Endothelial cell of umbilical vein (primary cell): ENCODE measurements around the gene ABLIM1. TPM values are rescaled to one million over a fixed set of nuclear protein-coding genes. Genes with fewer than 3 reads are reported as not detected.

Source experiments
- BruUV-seq: library from RNA; stranded (reverse); fragments of 400-500 nt; replicated peaks from 2 replicates; lab custom pipeline; 2021; lab: Mats Ljungman, UMichigan
- CTCF ChIA-PET: fragments of 300-600, 350-600 bp; sonication (Branson Sonifier 250); formaldehyde crosslinking; loops from one replicate; lab custom pipeline; 2021; ENCODE audit warnings: antibody characterized with exemption, inconsistent platforms; lab: Charles Lee
- POLR2A ChIA-PET: fragments of 300-600, 350-600 bp; sonication (Branson Sonifier 250); formaldehyde crosslinking; loops from one replicate; lab custom pipeline; 2021; ENCODE audit warnings: antibody characterized with exemption, inconsistent platforms; lab: Charles Lee
- DNase-seq: peaks from one replicate; pipeline ENCODE4 v3.0.0-alpha.2; 2011; ENCODE audit warnings: low read depth, low spot score
- FAIRE-seq: peaks from 2 replicates; lab custom pipeline; 2011; peaks lifted over from hg19 to GRCh38; lab: Jason Lieb, UNC
- H2AFZ ChIP-seq: 2 replicates; pipeline ENCODE4 v1.6.0; 2012; ENCODE audit warnings: low read depth, low read length, control low read depth, inconsistent platforms
- H3K27ac ChIP-seq: 2 replicates; pipeline ENCODE4 v1.5.1; 2011; ENCODE audit warnings: low read depth, mild to moderate bottlenecking, control low read depth, low read length, moderate library complexity; ENCODE audit not compliant: insufficient read depth
- H3K27me3 ChIP-seq, 2 experiments: 2 replicates each; pipeline versions ENCODE4 v1.6.0 to v1.6.1; 2011; ENCODE audit warnings: low read length in 2 of 2, mixed read lengths in 1 of 2; ENCODE audit not compliant: control insufficient read depth in 2 of 2, insufficient read depth in 2 of 2
- H3K36me3 ChIP-seq, 2 experiments: 2 replicates in 1 of 2; 3 replicates in 1 of 2; pipeline ENCODE4 v1.5.1; 2011; ENCODE audit warnings: low read length in 2 of 2, mild to moderate bottlenecking in 1 of 2, moderate library complexity in 1 of 2; ENCODE audit not compliant: control insufficient read depth in 2 of 2, insufficient read depth in 2 of 2; ENCODE audit errors: extremely low read depth in 1 of 2
- H3K4me1 ChIP-seq: 3 replicates; pipeline ENCODE4 v1.5.1; 2011; ENCODE audit warnings: mild to moderate bottlenecking, low read length; ENCODE audit not compliant: control insufficient read depth, insufficient read depth; ENCODE audit errors: extremely low read depth
- H3K4me2 ChIP-seq: 2 replicates; pipeline ENCODE4 v1.6.1; 2011; ENCODE audit warnings: low read length, control low read depth, mixed read lengths; ENCODE audit not compliant: insufficient read depth
- H3K4me3 ChIP-seq, 3 experiments: fragments of 200-600 bp in 1 of 3; sonication (generic), shearing (Covaris generic) in 1 of 3; replicated peaks in 1 of 3; 2 replicates each; pipeline ENCODE4 v1.5.1; 2011 to 2016; ENCODE audit warnings: control low read depth in 3 of 3, low read length in 3 of 3, mild to moderate bottlenecking in 2 of 3, inconsistent platforms in 1 of 3, low read depth in 1 of 3, moderate library complexity in 1 of 3; ENCODE audit not compliant: insufficient read depth in 1 of 3
- H3K79me2 ChIP-seq: 2 replicates; pipeline ENCODE4 v1.6.0; 2012; ENCODE audit warnings: low read length, inconsistent platforms; ENCODE audit not compliant: control insufficient read depth, insufficient read depth
- H3K9ac ChIP-seq: replicated peaks from 2 replicates; pipeline ENCODE3; 2011; ENCODE audit warnings: low read length, control low read depth; ENCODE audit not compliant: insufficient read depth; ENCODE audit errors: extremely low read depth
- H3K9me1 ChIP-seq: replicated peaks from 3 replicates; pipeline ENCODE4 v1.6.0; 2011; ENCODE audit warnings: mild to moderate bottlenecking, low read length; ENCODE audit not compliant: control insufficient read depth, insufficient read depth; ENCODE audit errors: extremely low read depth
- H3K9me3 ChIP-seq: replicated peaks from 2 replicates; pipeline ENCODE4 v1.5.1; 2012; ENCODE audit warnings: low read length, inconsistent platforms; ENCODE audit not compliant: control insufficient read depth, insufficient read depth
- H4K20me1 ChIP-seq: replicated peaks from 2 replicates; pipeline ENCODE3; 2011; ENCODE audit warnings: mild to moderate bottlenecking, low read length; ENCODE audit not compliant: control insufficient read depth, insufficient read depth; ENCODE audit errors: extremely low read depth
- EZH2 ChIP-seq: IDR thresholded peaks from 2 replicates; pipeline ENCODE4 v1.6.1; 2012; ENCODE audit warnings: borderline replicate concordance, low read depth, mild to moderate bottlenecking, moderate library complexity, low read length, inconsistent platforms; ENCODE audit not compliant: severe bottlenecking
- FOS ChIP-seq: IDR thresholded peaks from 2 replicates; pipeline ENCODE4 v1.6.1; 2011; ENCODE audit warnings: mild to moderate bottlenecking, low read length, moderate library complexity, borderline replicate concordance; ENCODE audit not compliant: insufficient read depth
- GATA2 ChIP-seq: IDR thresholded peaks from 2 replicates; pipeline ENCODE4 v1.7.0; 2011; ENCODE audit warnings: low read depth, mild to moderate bottlenecking, moderate library complexity, mixed read lengths, low read length; ENCODE audit not compliant: insufficient read length, insufficient read depth
- JUN ChIP-seq: IDR thresholded peaks from 2 replicates; pipeline ENCODE4 v1.6.1; 2011; ENCODE audit warnings: borderline replicate concordance, low read depth; ENCODE audit not compliant: insufficient read length, insufficient read depth
- MYC ChIP-seq: IDR thresholded peaks from one replicate; pipeline ENCODE4 v1.6.1; 2011; ENCODE audit warnings: mild to moderate bottlenecking, low read depth, low read length
- POLR2A ChIP-seq: IDR thresholded peaks from 2 replicates; pipeline ENCODE4 v1.6.1; 2012; ENCODE audit warnings: low read depth, mild to moderate bottlenecking, control low read depth, low read length
- POLR2AphosphoS5 ChIP-seq: IDR thresholded peaks from 2 replicates; pipeline ENCODE4 v1.6.1; 2012; ENCODE audit warnings: low read depth, mild to moderate bottlenecking, control low read depth, low read length, moderate library complexity; ENCODE audit not compliant: insufficient read depth
- dilution Hi-C: fragments of 300-500 bp; cut with MboI; formaldehyde crosslinking; loops from one replicate; pipeline ENCODE4 v1.15.0; 2019; ENCODE audit warnings: low sequenced_read_pairs; ENCODE audit not compliant: extremely low pct_ligation_motif_present
- intact Hi-C: fragments of 100-400 bp; cut with micrococcal nuclease; formaldehyde crosslinking; loops from one replicate; pipeline ENCODE4 v1.10.0; 2022
- polyA plus RNA-seq, 4 experiments: library from polyadenylated mRNA; depleted of rRNA in 3 of 4; stranded (reverse) in 3 of 4; unstranded in 1 of 4; fragments of >200 nt; gene quantifications; 2 replicates each; pipeline versions ENCODE4 v1.2.1 to v1.2.3, GENCODE V29; 2011 to 2012; ENCODE audit warnings: missing spikeins in 1 of 4
- total RNA-seq: library from RNA; stranded (reverse); gene quantifications from 2 replicates; pipeline ENCODE4 v1.2.3, GENCODE V29; 2021
- TF ChIP-seq, protein P1 (sequence below): IDR thresholded peaks from 2 replicates; pipeline ENCODE4 v1.6.1; 2011; ENCODE audit not compliant: insufficient read depth, insufficient read length
- TF ChIP-seq, protein P2 (sequence below), 2 donors: IDR thresholded peaks; 1 replicate in 1 of 2; 2 replicates in 1 of 2; pipeline ENCODE4 v1.5.1; 2011; ENCODE audit warnings: low read length in 2 of 2, mild to moderate bottlenecking in 2 of 2, moderate library complexity in 2 of 2, control low read depth in 1 of 2, inconsistent platforms in 1 of 2, low read depth in 1 of 2; ENCODE audit not compliant: insufficient read depth in 1 of 2; ENCODE audit errors: extremely low read depth in 1 of 2

Gene ABLIM1
- total and polyA plus RNA-seq, 2 donors (not counting 3 experiments of a cell fraction or from before 2014, with no cell fraction given), result 128 to 235 TPM

GRCh38 chr10:114560144-114560543 lies 97.9 kb downstream of the ABLIM1 start:
- no TSS peak for BruUV-seq
- FAIRE-seq (no peak), DNase-seq (no peak)
- no peak overlapping the region for H3K27ac ChIP-seq
- H3K9ac ChIP-seq, result no peak overlapping the region
- no peaks in the 10 kb centered on the region for H3K4me1 ChIP-seq
- H3K4me3 ChIP-seq, result no peak overlapping the region
- TF ChIP-seq MYC, result no peak
- TF ChIP-seq GATA2, result no peak
- TF ChIP-seq, protein P1, sequence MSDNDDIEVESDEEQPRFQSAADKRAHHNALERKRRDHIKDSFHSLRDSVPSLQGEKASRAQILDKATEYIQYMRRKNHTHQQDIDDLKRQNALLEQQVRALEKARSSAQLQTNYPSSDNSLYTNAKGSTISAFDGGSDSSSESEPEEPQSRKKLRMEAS, result no peak
- H3K9me3 ChIP-seq, result peaks cover 4% of the 10 kb centered on the region
- ChIA-PET POLR2A (no interaction called here), CTCF (no interaction called here)
- no peaks in the 10 kb centered on the region for H3K9me1 ChIP-seq
- H3K36me3 ChIP-seq, result no peaks in the 10 kb centered on the region
- H4K20me1 ChIP-seq, result no peaks in the 10 kb centered on the region
- H2AFZ ChIP-seq, result no peak overlapping the region
- dilution Hi-C loops (loop anchor here (25.0 kb wide), 2 partner anchors 127 to 227 kb away; no protein-coding TSS in a partner anchor), intact Hi-C loops (no loop called here)
- no peak overlapping the region for H3K4me2 ChIP-seq
- no peaks in the 10 kb centered on the region for H3K27me3 ChIP-seq
- no peaks in the 10 kb centered on the region for H3K79me2 ChIP-seq

DNA sequence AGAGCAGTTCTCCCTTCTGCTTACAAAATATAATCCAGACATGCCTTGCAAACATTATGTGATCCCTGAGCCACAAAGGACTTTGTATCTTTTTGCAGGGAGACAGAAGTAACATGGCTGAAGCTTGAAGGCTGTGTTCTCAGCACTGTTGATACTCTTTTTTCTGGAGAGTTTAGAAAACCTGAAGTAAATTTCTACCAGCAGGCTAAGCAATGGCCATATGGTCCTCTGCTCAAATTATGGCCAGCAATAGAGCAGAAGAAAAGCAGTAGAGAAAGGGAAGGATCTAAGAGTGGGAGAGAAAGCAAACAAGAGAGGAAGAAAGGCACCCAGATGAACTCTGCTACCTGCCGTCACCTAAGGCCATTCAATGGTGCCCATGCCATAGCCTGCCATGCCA lies 98.4 kb downstream of the ABLIM1 start:
- Histone ChIP-seq H2AFZ (no peak overlapping the region), H3K36me3 (no peaks in the 10 kb centered on the region), H3K9me3 (peaks cover 4% of the 10 kb centered on the region), H3K4me3 (no peak overlapping the region), H3K27ac (no peak overlapping the region), H3K79me2 (no peaks in the 10 kb centered on the region), H3K9me1 (no peaks in the 10 kb centered on the region), H3K27me3 (no peaks in the 10 kb centered on the region), H3K4me2 (no peak overlapping the region), H3K4me1 (no peaks in the 10 kb centered on the region), H3K9ac (no peak overlapping the region), H4K20me1 (no peaks in the 10 kb centered on the region)
- BruUV-seq, result no TSS peak
- FAIRE-seq (no peak), DNase-seq (no peak)
- intact Hi-C loops, result no loop called here
- ChIA-PET CTCF (interaction anchor here (0.6 kb wide), 1 partner anchor 10 kb away, joined by 4 read pairs; no protein-coding TSS in a partner anchor), POLR2A (no interaction called here)
- TF ChIP-seq, protein P1, result no peak
- TF ChIP-seq FOS, result no peak
- no peak for TF ChIP-seq POLR2A
- TF ChIP-seq GATA2, result no peak
- no peak for TF ChIP-seq POLR2AphosphoS5
- no peak for TF ChIP-seq JUN
- TF ChIP-seq EZH2, result no peak
- TF ChIP-seq, protein P2, sequence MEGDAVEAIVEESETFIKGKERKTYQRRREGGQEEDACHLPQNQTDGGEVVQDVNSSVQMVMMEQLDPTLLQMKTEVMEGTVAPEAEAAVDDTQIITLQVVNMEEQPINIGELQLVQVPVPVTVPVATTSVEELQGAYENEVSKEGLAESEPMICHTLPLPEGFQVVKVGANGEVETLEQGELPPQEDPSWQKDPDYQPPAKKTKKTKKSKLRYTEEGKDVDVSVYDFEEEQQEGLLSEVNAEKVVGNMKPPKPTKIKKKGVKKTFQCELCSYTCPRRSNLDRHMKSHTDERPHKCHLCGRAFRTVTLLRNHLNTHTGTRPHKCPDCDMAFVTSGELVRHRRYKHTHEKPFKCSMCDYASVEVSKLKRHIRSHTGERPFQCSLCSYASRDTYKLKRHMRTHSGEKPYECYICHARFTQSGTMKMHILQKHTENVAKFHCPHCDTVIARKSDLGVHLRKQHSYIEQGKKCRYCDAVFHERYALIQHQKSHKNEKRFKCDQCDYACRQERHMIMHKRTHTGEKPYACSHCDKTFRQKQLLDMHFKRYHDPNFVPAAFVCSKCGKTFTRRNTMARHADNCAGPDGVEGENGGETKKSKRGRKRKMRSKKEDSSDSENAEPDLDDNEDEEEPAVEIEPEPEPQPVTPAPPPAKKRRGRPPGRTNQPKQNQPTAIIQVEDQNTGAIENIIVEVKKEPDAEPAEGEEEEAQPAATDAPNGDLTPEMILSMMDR (IDR thresholded peaks at IDR 0.05; ENCODE audit: extremely low read depth in 1 of 2, insufficient read depth in 1 of 2, low read depth in 1 of 2, low read length in 2 of 2), result no peak
- no peak for TF ChIP-seq MYC
- dilution Hi-C loops, result loop anchor here (25.0 kb wide), 2 partner anchors 128 to 228 kb away; no protein-coding TSS in a partner anchor
